ENCODE measurements around the gene RNF2.

DNA sequence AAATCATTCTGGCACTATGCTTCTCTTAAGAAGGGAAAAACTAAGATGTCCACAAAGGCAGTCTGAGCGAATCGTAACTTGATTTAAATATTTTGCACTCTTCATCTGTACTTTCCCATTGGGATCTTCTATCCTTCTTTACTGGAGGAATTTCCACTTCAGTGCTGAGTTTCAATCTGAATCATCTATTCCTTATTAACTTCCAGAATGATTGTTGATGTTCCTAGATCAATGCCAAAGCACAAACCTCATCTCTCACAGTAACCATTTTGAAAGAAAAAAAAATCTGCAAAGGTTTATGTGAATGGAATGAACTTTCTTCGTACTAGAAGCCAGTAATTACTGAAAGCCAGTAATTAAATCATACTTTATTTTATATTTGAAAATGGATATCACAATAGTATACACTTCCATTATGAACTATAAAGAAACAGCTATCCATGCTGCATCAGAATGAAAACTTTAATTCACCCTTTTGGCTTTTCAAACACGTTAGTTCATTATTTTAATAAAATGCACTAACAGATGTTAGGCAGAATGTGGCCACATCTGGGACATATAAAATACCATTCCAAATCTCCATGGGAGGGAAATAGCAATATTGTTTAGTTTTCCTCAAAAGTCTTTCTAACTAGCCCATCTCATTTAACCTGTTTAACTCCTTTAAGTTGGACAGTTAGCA lies 5.5 kb upstream of the RNF2 start:
- TF ChIP-seq CTCF (IDR thresholded peaks at IDR 0.05), result no peak
- no peak for TF ChIP-seq POLR2A (IDR thresholded peaks at IDR 0.05)
